Measurements from ENCODE around the gene GPR132.
"Not testable (repeated sequence)": the region's sequence is repeated elsewhere in the genome, so short reads cannot be mapped to it uniquely, and the experiment has no call there.

Gene GPR132, protein sequence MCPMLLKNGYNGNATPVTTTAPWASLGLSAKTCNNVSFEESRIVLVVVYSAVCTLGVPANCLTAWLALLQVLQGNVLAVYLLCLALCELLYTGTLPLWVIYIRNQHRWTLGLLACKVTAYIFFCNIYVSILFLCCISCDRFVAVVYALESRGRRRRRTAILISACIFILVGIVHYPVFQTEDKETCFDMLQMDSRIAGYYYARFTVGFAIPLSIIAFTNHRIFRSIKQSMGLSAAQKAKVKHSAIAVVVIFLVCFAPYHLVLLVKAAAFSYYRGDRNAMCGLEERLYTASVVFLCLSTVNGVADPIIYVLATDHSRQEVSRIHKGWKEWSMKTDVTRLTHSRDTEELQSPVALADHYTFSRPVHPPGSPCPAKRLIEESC

DNA sequence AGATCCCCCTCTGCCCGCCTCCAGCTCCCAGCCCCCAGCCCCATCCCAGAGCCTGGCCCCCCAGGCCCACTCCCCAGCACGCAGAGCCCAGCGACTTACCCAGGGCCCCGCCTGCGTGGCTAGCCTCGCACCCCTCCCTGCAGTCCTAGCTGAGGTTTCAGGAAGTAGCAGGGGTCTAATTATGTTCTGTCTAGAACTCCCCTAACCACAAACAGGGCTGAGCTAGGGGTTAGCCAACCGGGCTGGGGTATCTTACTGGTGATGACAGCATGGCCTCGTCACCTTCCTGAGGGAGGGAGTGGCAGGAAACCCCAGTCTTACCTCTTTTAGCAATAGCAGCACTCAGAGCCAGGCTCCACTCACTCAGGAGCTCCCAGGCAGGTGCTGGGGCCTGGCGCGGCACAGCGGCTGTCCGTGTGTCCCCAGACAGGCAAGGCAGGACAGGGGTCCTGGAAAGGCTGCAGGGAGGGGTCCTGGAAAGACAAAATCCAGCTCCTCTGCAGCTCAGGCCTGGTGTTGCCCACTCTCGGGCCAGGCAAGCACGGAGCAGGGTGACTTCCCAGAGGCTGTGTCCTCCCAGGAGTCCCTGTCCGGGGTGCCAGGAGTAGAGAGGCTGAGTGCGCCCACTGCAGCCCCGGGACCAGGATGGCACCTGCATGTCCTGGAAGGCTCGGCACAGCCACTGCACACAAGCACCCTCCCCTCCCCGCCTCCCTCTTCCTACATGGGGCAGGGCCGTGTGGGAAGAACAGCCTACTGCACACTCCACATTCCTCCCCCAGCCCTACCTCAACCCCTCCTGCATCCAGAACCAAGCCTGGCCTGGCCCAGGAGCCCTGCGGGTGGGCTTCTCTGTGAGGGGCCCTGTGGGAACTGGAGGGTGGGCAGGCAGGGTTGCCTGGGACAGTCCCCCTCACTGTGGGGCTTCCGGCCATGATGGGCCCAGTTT lies at the start of gene GPR132:
TSS of gene GPR132 (minus strand) at position 151 of the 949 bp plus-strand sequence. CDS start 10,010 bp downstream, outside the sequence.
- no peak for DNase-seq

DNA sequence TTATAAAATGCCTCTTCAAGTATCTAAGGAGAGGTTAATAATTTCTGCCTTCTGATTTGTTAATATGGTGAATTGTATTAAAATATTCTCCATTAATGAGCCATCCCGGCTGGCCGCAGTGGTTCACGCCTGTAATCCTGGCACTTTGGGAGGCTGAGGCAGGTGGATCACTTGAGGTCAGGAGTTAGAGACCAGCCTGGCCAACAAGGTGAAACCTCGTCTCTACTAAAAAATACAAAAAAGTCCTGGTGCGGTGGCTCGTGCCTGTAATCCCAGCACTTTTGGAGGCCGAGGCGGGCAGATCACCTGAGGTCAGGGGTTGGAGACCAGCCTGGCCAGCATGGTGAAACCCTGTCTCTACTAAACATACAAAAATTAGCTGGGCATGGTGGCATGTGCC lies 44.0 kb upstream of the GPR132 start:
- not testable (repeated sequence) for DNase-seq

DNA sequence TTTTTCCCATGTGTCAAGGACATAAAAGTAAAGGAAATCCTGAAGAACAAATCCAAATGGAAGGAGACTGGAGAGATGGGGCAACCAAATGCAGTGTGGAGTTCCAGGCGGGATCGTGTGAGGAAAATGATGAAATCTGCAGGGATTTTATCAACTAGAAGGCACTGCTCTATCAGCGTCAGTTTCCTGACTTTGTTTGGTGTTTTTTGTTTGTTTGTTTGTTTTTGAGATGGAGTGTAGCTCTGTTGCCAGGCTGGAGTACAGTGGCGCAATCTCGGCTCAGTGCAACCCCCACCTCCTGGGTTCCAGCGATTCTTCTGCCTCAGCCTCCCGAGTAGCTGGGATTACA lies 43.3 kb upstream of the GPR132 start:
- no peak for DNase-seq

DNA sequence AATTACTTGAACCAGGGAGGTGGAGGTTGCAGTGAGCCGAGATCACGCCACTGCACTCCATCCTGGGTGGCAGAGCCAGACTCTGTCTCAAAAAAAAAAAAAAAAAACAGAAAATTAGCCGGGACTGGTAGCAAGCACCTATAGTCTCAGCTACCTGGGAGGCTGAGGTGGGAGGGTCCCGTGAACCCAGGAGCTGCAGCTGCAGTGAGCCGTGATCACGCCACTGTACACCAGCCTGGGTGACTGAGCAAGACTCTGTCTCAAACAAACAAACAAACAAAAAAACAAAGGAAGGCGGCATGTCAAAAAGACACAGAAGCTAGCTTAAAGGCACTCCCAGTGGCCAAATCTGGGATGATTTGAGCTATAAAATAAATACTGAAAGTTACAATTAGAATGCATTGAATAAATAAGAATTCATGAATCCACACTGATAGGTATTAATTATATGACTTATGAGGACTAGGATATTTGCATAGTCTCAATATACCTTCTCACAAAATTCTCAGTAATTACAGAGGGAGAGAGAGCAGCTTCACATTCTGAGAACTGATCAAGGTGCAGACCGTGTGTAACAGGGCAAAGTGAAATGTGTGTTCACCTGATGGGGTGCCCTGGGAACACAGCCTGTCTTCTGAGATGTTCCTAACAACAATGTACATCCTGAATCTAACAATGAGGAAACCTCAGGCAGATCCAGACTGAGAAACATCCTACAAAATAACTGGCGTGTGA lies 42.7 kb upstream of the GPR132 start:
- DNase-seq = no peak

DNA sequence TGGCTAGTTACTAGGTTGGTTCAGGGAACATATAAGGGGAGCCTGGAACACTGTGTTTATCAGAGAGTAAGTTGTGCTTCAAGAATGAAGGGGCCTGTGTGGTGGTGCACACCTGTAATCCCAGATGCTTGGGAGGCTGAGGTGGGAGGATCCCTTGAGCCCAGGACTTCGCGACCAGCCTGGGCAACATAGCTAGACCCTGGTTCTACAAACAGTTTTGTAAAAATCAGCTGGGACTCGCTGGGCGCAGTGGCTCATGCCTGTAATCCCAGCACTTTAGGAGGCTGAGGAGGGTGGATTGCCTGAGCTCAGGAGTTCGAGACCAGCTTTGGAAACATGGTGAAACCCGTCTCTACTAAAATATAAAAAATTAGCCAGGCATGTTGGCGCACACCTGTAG lies 42.1 kb upstream of the GPR132 start:
- DNase-seq = no peak

DNA sequence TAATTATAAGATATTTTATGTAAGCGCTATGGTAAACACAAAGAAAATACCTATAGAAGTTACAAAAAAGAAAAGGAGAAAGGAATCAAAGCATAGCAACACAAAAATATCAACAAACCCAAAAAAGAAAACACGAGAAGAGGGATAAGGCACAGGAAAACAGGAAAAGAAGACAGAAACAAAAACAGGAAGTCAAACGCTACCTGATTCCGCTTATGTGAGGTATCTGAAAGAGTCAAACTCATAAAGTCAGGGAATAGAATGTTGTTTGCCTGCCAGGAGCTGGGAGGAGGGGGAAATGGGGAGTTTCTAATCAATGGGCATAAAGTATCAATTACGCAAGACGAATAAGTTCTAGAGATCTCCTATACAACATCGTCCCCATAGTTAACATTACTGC lies 39.9 kb upstream of the GPR132 start:
- DNase-seq = no peak

DNA sequence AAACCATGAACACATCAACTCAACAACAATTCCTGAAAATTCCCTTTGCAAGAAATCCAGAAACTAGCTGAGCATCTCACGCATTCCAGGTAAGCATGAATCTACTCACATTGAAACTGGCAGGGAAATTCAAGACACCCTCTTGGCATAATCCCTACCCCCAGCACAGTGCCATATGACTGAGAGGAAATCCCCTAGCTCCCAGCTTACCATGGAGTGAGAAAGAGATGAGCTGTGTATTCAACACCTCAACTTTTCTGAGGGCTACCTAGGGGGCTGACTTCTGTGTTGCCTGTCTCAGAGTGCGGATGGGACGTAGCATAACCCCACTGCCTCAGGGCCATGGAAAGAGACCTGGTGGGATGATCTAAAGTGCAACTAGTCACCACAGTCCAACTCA lies 37.7 kb upstream of the GPR132 start:
- no peak for DNase-seq

DNA sequence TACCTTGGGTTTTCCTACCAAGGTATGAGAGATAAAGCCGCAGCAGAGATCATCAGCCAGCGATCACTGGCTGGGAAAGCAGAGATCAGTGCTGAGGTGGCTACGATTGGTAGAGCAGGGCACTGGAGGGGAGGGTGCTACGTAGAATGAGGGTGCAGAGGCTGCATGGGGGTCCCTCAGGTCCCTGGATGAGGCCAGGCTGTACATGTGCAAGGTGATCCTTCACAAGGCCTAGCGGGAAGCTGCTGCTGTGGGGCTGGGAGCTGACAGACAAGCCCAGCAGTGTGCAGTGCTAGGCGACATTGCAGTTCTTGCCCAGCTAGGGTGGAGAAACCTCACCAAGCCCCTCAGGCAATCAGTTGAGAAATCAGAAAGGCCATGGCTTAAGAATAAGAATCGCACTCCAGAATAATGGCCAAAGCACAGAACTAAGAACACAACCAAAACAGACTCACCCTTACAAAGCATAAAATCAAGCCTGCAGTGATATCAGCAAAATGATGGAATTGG lies 37.2 kb upstream of the GPR132 start:
- DNase-seq = no peak

DNA sequence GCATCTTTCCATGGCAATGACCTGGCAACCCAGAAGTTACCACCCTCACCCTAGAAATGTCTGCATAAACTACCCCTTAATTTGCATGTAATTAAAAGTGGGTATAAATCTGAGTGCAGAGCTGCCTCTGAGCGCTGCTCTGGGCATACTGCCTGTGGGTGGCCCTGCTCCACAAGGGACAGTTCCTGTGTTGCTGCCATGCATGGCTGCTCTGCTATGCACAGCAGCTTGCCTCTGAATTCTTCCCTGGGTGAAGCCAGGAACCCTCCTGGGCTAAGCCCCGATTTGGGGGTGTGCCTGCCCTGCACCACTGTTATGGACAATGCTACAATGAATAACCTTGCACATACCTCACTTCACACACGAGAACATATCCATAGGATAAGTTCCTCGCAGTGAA lies 35.7 kb upstream of the GPR132 start:
- no peak for DNase-seq

DNA sequence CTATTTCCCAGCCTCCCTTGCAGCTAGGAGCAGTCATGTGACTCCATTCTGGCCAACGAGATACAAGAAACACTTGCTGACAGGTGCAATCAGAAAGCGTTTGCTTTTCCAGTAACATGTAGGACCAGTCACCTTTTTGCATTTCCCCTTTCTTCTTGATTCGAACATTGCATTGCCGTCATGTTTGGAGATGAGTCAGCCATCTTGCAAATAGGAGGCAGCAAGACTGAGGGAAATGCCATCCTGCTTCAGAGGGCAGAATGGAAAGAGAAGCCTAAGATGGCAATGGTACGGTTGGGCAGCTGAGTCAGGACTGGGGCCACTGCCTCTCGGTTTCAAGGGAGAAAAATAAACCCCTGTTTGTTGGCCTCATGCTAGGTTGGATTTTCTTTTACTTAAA lies 34.5 kb upstream of the GPR132 start:
- no peak for DNase-seq

DNA sequence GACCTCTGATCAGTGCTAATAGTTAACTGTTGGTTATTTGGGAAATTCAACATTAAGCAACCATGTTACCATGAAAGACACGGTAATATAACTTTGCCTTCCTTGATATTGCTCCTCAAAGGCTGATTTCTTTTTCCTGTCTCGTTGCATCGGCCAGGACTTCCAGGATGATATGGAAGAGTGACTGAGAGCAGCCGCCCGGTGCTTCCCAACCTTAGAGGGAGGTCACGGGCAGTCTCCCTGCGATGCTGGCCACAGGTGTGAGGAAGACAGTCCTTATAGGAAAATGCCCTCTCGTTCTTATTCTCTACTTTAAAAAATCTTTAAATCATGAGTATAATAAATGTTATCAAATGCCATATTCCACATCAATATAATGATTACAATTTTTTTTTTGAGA lies 33.1 kb upstream of the GPR132 start:
- no peak for DNase-seq

DNA sequence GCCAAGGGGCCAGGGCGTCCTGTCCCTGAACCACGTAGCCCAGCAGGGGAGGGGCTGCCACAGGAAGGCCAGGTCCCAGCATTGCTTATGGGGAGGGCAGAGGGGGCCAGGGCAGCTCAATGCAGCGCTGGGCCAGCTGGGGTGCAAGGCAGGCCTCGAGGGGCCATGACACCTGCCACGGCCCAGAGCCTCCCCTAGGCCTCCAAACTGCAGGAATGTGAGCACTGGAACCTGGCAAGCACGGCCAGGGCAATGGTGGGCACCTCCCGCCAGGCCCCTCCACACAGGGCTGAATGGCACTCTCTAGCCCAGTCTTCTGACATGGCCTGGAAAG lies 32.5 kb upstream of the GPR132 start:
- DNase-seq = no peak

DNA sequence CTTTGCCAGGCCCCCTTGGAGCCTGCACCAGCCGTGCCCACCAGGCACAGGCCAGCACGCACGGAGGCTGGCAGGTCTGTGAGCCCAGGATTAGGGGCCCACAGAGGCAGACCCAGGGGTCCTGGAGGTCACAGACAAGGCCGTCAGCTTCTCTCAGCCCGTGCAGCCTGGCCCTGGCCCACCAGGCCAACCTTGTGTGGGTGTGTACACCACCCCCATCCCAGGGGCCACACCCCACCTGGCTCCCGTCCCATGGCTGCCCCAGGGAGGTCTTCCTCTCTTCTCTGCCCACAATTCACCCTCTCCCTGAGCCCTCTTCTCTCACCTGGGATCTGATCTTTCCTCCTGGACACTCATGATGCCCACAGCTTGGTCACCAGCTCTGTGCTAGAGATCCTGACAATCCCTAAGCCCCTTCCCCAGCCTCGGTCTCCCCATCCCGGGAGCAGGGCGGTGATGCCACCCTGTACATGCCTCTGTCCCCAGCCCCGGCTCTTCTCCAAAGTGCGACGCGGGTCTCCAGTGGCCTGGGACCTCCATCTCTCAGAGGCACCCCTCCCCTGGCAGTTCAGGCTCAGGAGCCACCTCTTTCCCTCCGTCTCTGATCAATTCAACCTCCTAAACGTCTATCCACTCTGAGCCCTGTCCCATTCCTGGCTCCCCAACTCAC lies 31.1 kb upstream of the GPR132 start:
- DNase-seq = no peak

DNA sequence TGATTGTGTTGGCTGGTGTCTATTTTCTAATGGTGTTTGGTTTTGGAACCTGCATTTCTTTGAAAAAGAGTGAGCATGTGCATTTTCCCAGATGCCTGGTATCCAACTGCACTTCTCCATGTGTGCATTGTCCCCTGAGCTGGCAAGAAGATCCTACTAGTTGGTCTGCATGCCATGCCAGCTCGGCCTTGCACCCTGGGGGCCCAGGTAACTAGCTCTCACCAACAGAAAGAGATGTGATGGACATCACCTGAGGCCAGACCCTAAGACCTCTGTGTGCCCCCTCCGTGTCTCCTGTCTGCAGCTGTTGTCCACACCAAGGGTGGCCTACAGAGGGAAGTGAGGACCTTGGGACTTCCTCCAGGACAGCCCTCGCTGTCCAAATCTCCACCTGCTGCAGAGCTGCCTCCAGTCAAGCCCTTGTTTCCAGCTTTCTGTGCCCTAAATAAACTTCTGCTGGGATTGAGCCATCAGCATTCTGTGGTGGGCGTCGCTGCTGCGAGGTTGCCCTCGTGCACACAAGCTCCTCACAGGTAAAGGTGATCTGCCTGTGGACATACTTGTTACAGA lies 30.1 kb upstream of the GPR132 start:
- no peak for DNase-seq

DNA sequence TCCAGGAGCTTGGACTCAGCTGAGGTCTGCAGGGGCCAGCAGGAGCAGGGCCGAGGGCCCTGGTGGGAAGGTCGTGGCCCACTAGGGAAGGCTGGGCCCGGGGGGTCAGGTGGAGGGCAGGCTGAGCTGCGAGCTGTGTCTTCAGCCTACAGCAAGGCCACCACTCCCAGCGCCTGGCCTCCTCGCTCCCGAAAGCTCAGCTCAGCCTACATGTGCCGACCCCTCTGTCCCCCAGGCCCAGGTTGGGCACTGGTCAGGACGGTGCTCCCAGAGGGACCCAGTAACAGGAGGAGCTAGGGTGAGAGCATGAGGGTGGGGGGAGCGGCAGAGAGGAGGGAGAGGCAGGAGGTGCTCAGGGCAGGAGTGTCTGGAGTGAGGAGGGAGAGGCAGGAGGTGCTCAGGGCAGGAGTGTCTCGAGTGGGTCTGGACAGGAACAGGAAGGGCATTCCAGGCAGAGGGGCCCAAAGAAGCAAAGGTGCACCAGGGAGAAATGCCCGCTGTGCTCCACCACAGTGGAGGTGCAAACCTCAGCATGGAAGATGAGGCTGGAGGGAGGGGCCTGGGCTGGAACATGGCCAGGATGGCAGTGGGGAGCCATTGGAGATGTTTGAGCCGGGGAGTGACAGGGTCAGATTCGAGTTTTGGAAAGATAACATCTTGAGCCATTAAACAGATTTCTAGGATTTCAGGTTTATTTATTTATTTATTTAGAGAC lies 29.1 kb upstream of the GPR132 start:
- no peak for DNase-seq

DNA sequence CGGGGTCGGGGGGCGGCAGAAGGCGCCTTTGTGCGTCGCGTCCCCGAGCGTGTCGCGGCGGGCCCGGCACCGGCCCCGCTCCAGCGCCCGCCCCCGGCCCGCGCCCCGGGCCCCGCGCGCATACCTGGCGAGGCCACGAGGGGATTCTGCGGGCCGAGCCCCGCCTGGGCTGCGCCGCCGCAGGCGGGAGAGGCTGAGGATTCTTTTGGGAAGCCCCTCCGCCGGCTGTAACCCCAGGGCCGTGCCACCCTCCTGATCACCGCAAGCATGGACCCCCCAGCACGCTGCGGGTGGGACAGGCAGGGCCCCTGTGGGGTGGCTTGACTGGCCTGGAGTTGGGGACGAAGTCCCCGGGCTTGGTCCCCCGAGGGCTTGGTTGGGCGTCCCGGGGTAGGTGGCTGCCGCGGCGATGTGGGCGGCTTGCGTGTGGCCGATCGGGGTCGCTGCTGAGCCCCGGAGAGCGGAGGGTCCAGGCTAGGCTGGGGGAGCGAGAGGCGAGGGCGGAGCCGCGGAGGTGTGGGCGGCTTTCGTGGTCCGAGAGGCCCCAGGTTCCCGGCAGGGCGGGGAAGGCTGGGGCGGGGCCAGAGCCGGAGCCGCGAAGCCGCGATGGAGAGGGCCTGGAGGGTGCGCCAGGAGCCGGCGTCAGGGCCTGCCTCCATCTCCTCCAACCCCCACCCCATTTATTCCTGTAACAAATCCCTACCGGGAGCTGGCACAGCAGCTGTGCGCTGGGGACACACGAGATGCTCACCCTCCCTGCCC lies 28.4 kb upstream of the GPR132 start:
- DNase-seq = peak; percentile 9

DNA sequence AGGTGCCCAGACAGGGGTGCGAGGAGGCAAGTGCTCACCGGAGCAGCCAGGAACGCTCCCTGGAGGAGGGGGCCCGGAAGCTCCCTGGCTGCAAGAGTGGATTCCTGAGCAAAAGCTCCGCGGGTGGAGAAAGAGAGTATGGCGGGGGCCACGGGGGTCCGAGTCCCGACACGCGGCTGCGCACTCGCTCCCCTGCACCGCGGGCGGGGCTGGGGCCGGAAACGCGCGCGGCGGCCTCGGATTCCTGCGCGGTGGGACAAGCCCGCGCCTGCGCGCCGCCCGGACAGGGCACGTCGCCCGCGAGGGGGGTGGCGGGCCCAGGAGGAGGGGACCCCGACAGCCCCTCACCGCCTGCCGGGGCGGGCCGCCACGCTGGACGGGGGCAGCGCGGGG lies 27.8 kb upstream of the GPR132 start:
- DNase-seq = no peak

DNA sequence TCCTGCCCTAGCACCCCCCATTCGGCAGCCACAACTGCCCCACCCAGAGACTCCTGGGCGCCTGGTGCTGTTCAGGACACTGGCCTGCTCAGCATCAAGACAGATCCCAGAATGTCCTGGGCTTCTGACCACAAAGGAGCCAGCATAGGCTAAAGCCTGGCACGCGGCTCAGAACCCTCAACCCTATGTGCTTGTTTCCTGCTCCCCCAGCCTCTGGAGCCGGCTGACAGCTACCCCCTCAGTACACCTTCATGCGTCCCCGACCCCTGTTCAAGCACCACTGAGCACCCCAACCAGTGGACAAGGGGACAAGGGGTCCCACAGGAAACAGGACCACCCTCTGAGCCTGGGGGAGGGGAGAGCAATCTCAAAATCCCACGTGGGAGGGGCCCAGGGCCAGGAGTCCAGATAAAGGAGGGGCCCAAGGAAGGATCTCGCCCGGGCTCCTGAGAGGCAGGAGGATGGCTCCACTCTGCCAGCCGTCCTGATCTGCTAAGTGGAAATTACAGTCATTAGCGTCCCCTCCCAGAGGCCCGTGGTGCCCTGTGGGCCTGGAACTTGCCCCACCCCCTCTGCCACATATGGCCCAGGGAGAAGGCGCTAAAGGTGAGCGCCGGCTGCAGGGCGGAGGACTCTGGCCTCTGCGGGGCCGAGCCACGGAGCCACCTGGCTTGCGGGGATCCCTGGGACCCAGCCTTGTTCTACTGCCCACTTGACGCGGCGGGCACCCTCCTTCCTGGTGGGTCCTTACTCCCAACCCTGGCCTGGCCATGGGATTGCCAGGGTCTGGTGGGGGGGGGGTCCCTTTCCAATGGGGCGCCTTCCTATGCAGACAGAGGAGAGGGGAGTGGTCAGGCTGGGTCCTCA lies 27.2 kb upstream of the GPR132 start:
- peak; percentile 1 for DNase-seq

DNA sequence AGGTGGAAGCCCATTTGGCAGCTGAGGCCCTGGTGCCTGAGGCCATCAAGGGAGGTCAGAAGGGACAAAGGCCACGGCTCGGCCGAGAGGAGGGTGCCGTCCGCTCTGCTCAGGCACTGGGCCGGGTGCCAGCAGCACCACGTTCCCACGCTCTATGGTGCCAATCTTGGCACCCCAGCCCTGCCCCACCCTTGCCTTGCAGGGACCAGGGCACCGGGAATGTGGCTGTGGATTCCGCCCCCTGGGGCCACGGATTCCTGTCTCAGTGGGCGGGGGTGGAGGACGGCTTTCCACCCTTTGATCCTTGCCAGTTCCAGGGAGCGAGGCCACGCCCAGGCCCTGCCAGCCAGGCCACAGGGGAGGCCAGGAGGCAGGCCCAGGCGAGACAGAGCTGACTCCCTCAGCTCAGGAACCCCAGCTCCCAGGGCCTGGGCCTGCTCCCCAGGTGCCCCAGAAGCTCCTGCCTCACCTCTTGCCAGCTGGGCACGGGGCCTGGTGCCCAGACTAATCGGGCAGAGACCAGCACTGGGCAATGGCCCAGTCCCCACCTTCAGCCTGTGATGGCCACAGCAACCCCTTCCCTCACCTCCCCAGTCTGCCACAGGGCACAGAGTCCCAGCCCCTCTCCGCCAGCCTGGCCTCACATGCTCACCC lies 26.4 kb upstream of the GPR132 start:
- peak; percentile 41 for DNase-seq
